Testis (tissue), 2 donors: ENCODE measurements around the gene ESAM.

ENCODE experiments used
- CTCF ChIP-seq, 3 experiments: fragments of 450-650 bp in 2 of 3; fragments of 200-600 bp in 1 of 3; sonication (generic) in 1 of 3; IDR thresholded peaks; one replicate each; pipeline ENCODE4 v1.5.1; 2016 to 2019; ENCODE audit warnings: antibody characterized with exemption in 3 of 3, mild to moderate bottlenecking in 2 of 3, moderate library complexity in 1 of 3
- POLR2A ChIP-seq: fragments of 450-650 bp; IDR thresholded peaks from one replicate; pipeline ENCODE4 v1.6.1; 2017; ENCODE audit warnings: antibody characterized with exemption, mild to moderate bottlenecking, moderate library complexity

GRCh38 chr11:124783002-124783401 is 20.9 kb upstream of the ESAM start:
- TF ChIP-seq CTCF (IDR thresholded peaks at IDR 0.05) (no peak), POLR2A (no peak)
